ENCODE results near the gene SP110.

Gene SP110

GRCh38 chr2:230202430-230203109 lies 17.2 kb downstream of the SP110 start:
- no peak overlapping the region for H3K4me3 ChIP-seq (ENCODE audit: low read depth, low read length)
- DNase-seq (ENCODE audit: low read depth): no peak
- TF ChIP-seq MYC (IDR thresholded peaks at IDR 0.05; ENCODE audit: low read depth, low read length): no peak
- TF ChIP-seq CTCF (IDR thresholded peaks at IDR 0.05; ENCODE audit: low read depth, low read length): no peak
- TF ChIP-seq MAX (IDR thresholded peaks at IDR 0.05; ENCODE audit: low read depth, low read length): no peak
- no peak for TF ChIP-seq POLR2A (IDR thresholded peaks at IDR 0.05; ENCODE audit: extremely low read depth, insufficient read length)

- H3K4me3 ChIP-seq (ENCODE audit: low read depth, low read length): no peak overlapping the region
- TF ChIP-seq MAX (IDR thresholded peaks at IDR 0.05; ENCODE audit: low read depth, low read length) (no peak), MYC (IDR thresholded peaks at IDR 0.05; ENCODE audit: low read depth, low read length) (no peak), POLR2A (IDR thresholded peaks at IDR 0.05; ENCODE audit: extremely low read depth, insufficient read length) (no peak), CTCF (IDR thresholded peaks at IDR 0.05; ENCODE audit: low read depth, low read length) (no peak)
- DNase-seq (ENCODE audit: low read depth): no peak
These were observed 34.8 kb downstream of the SP110 start for GRCh38 chr2:230184727-230185578.

GRCh38 chr2:230181195-230181594 lies 38.6 kb downstream of the SP110 start:
- TF ChIP-seq CTCF (IDR thresholded peaks at IDR 0.05; ENCODE audit: low read depth, low read length) (no peak), POLR2A (IDR thresholded peaks at IDR 0.05; ENCODE audit: extremely low read depth, insufficient read length) (no peak), MAX (IDR thresholded peaks at IDR 0.05; ENCODE audit: low read depth, low read length) (no peak), MYC (IDR thresholded peaks at IDR 0.05; ENCODE audit: low read depth, low read length) (no peak)
- H3K4me3 ChIP-seq (ENCODE audit: low read depth, low read length): no peak overlapping the region
- DNase-seq (ENCODE audit: low read depth): no peak

- TF ChIP-seq MAX (IDR thresholded peaks at IDR 0.05; ENCODE audit: low read depth, low read length) (no peak), CTCF (IDR thresholded peaks at IDR 0.05; ENCODE audit: low read depth, low read length) (no peak), POLR2A (IDR thresholded peaks at IDR 0.05; ENCODE audit: extremely low read depth, insufficient read length) (no peak), MYC (IDR thresholded peaks at IDR 0.05; ENCODE audit: low read depth, low read length) (no peak)
- no peak for DNase-seq (ENCODE audit: low read depth)
- no peak overlapping the region for H3K4me3 ChIP-seq (ENCODE audit: low read depth, low read length)
These were observed 39.9 kb downstream of the SP110 start for GRCh38 chr2:230179907-230180306.

GRCh38 chr2:230178546-230179485 lies 41.0 kb downstream of the SP110 start:
- no peak overlapping the region for H3K4me3 ChIP-seq (ENCODE audit: low read depth, low read length)
- TF ChIP-seq CTCF (IDR thresholded peaks at IDR 0.05; ENCODE audit: low read depth, low read length): no peak
- no peak for TF ChIP-seq MYC (IDR thresholded peaks at IDR 0.05; ENCODE audit: low read depth, low read length)
- no peak for TF ChIP-seq POLR2A (IDR thresholded peaks at IDR 0.05; ENCODE audit: extremely low read depth, insufficient read length)
- no peak for TF ChIP-seq MAX (IDR thresholded peaks at IDR 0.05; ENCODE audit: low read depth, low read length)
- DNase-seq (ENCODE audit: low read depth): no peak
